DOHH2 (cell line): ENCODE results near the gene CHML.

ENCODE experiments used
- H3F3A ChIP-seq: fragments of 200-600 bp; sonication (generic), shearing (Covaris generic); 2 replicates; pipeline ENCODE4 v1.6.0; 2016; ENCODE audit warnings: antibody characterized with exemption, mild to moderate bottlenecking; ENCODE audit not compliant: control insufficient read depth, insufficient read depth
- H3K27ac ChIP-seq: fragments of 200-600 bp; sonication (generic); 2 replicates; pipeline ENCODE4 v1.5.1; 2014; ENCODE audit warnings: low read depth, mild to moderate bottlenecking, low read length, moderate library complexity
- H3K27me3 ChIP-seq: fragments of 200-600 bp; sonication (generic); 2 replicates; pipeline ENCODE4 v1.6.1; 2014; ENCODE audit warnings: mild to moderate bottlenecking, low read length, mixed read lengths; ENCODE audit not compliant: control insufficient read depth
- H3K36me3 ChIP-seq: fragments of 200-600 bp; sonication (generic); 2 replicates; pipeline ENCODE4 v1.6.1; 2014; ENCODE audit warnings: mild to moderate bottlenecking, low read length, moderate library complexity, mixed read lengths; ENCODE audit not compliant: control insufficient read depth
- H3K4me1 ChIP-seq: fragments of 200-600 bp; sonication (generic); 2 replicates; pipeline ENCODE4 v1.6.1; 2014; ENCODE audit warnings: mild to moderate bottlenecking, low read length, mixed read lengths; ENCODE audit not compliant: control insufficient read depth
- H3K4me2 ChIP-seq: fragments of 200-600 bp; sonication (generic); 2 replicates; pipeline ENCODE4 v1.6.0; 2014; ENCODE audit warnings: mild to moderate bottlenecking, low read length, moderate library complexity
- H3K4me3 ChIP-seq: fragments of 200-600 bp; sonication (generic); 2 replicates; pipeline ENCODE4 v1.5.1; 2014; ENCODE audit warnings: mild to moderate bottlenecking, low read length, mixed read lengths
- H3K79me2 ChIP-seq: fragments of 200-600 bp; sonication (generic); 2 replicates; pipeline ENCODE4 v1.6.1; 2014; ENCODE audit warnings: mild to moderate bottlenecking, low read length, mixed read lengths; ENCODE audit not compliant: control insufficient read depth
- H3K9me2 ChIP-seq: fragments of 200-600 bp; sonication (generic); replicated peaks from 2 replicates; pipeline ENCODE4 v1.6.1; 2014; ENCODE audit warnings: mild to moderate bottlenecking, low read length, mixed read lengths; ENCODE audit not compliant: control insufficient read depth
- H3K9me3 ChIP-seq: fragments of 200-600 bp; sonication (generic); 2 replicates; pipeline ENCODE4 v1.6.1; 2014; ENCODE audit warnings: antibody characterized with exemption, low read length, mixed read lengths; ENCODE audit not compliant: control insufficient read depth, insufficient read depth
- H4K20me1 ChIP-seq: fragments of 200-600 bp; sonication (generic); 2 replicates; pipeline ENCODE4 v1.6.0; 2014; ENCODE audit warnings: low read depth, mild to moderate bottlenecking, antibody characterized with exemption, low read length, moderate library complexity; ENCODE audit not compliant: control insufficient read depth, insufficient read depth
- EZH2phosphoT487 ChIP-seq: fragments of 200-600 bp; sonication (generic); IDR thresholded peaks from 2 replicates; pipeline ENCODE4 v1.6.1; 2017; ENCODE audit warnings: borderline replicate concordance, mild to moderate bottlenecking, antibody characterized with exemption, low read length, moderate library complexity, mixed read lengths
- TF ChIP-seq, protein P1 (sequence below): fragments of 200-600 bp; sonication (generic); IDR thresholded peaks from one replicate; pipeline ENCODE4 v1.5.1; 2014; ENCODE audit warnings: antibody characterized with exemption, mild to moderate bottlenecking, low read depth, low read length; ENCODE audit not compliant: poor library complexity, severe bottlenecking

Gene CHML

DNA sequence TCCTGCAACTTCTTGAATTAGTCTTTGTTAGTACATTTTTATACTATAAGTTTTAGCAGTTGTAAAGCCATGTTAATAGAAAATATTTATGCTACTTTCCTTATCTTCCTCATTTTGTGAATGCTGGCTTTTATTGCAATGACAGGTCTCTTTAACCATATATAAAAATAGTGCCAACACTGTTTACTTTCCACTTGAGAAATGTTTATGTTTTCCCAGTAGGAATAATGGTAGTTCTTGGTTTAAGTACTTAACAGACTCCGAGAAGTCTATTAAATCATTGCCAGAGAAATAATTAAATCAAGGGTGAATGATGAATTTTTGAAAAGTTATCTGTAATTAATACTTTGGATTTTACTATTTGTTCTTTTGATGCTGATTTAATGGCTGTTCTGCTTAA lies 9.7 kb downstream of the CHML start:
- Histone ChIP-seq H3K9me2 (no peaks in the 10 kb centered on the region), H3F3A (peaks cover 9% of the 10 kb centered on the region; the same call in 1 of the 2 replicates), H3K4me3 (no peak overlapping the region), H3K27ac (no peak overlapping the region), H3K9me3 (no peaks in the 10 kb centered on the region), H3K4me1 (peaks cover 27% of the 10 kb centered on the region), H3K36me3 (peaks cover 12% of the 10 kb centered on the region), H3K79me2 (no peaks in the 10 kb centered on the region), H3K27me3 (no peaks in the 10 kb centered on the region), H3K4me2 (no peak overlapping the region), H4K20me1 (no peaks in the 10 kb centered on the region)
- TF ChIP-seq EZH2phosphoT487: no peak
- TF ChIP-seq, protein P1, sequence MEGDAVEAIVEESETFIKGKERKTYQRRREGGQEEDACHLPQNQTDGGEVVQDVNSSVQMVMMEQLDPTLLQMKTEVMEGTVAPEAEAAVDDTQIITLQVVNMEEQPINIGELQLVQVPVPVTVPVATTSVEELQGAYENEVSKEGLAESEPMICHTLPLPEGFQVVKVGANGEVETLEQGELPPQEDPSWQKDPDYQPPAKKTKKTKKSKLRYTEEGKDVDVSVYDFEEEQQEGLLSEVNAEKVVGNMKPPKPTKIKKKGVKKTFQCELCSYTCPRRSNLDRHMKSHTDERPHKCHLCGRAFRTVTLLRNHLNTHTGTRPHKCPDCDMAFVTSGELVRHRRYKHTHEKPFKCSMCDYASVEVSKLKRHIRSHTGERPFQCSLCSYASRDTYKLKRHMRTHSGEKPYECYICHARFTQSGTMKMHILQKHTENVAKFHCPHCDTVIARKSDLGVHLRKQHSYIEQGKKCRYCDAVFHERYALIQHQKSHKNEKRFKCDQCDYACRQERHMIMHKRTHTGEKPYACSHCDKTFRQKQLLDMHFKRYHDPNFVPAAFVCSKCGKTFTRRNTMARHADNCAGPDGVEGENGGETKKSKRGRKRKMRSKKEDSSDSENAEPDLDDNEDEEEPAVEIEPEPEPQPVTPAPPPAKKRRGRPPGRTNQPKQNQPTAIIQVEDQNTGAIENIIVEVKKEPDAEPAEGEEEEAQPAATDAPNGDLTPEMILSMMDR: no peak

DNA sequence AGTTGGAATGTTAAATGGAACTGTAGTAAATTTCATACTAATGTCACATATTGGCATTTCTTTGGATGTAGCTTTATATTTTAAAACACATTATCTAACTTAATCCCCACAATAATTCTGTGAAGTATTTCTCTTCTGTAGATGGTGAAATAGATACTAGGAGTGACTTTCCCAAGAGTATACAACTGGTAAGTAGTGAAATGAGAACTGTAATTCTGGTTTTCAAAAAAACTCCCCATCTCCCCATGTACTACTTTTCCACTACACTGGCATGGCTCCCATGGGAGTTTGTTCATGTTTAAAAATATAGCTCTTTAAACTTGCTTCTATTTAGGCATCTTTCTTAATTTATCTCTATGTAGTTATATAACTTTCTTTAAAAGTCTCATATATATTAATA lies 10.2 kb downstream of the CHML start:
- Histone ChIP-seq H3K36me3 (peaks cover 8% of the 10 kb centered on the region), H3K4me2 (no peak overlapping the region), H4K20me1 (no peaks in the 10 kb centered on the region), H3K79me2 (no peaks in the 10 kb centered on the region), H3K9me3 (no peaks in the 10 kb centered on the region), H3F3A (peaks cover 9% of the 10 kb centered on the region; the same call in 1 of the 2 replicates), H3K27ac (no peak overlapping the region), H3K4me1 (peaks cover 24% of the 10 kb centered on the region), H3K9me2 (no peaks in the 10 kb centered on the region), H3K27me3 (no peaks in the 10 kb centered on the region), H3K4me3 (no peak overlapping the region)
- TF ChIP-seq, protein P1: no peak
- TF ChIP-seq EZH2phosphoT487: no peak

DNA sequence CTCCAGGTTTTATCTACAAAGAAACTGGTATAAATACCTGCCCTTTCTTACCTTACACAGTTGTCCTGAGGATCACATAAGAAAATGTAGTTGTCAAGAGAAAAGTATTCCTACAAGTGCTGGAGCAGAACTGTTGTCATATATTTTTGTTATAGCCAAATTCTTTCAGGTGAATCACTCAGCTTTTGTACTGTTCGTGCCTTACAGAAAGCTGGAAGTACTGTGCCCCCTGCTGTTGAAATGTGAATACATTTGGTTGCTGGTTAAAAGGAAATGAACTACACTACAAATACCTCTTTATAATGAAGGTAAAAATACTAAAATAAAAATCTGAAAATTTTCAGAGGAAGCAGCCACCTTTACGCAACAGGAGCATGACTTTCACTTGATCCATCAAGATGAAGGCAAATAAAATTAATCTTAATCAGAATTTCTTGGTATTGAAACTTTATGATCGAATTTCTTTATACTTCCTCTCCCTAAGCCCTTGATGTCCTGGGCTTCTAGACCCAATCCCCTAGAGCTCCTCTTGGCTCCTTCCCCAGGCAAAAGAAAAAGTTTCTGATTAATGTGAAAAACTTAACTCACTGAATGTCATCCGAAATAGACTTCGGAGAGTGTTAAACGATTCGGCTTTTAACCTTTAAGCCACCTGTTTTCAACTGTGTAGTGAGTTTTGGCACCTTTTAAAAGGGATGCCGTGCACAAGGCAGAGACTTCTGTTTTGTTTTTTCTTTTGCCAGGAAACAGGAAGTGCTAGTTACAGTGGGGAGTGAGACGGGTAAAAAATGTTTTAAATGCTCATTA lies 12.5 kb downstream of the CHML start:
- Histone ChIP-seq H3K4me2 (peak overlapping the region; percentile 76), H3K36me3 (no peaks in the 10 kb centered on the region), H4K20me1 (no peaks in the 10 kb centered on the region), H3K9me2 (no peaks in the 10 kb centered on the region), H3K79me2 (no peaks in the 10 kb centered on the region), H3K27me3 (no peaks in the 10 kb centered on the region), H3K27ac (peak overlapping the region; percentile 51), H3K9me3 (no peaks in the 10 kb centered on the region), H3F3A (peaks cover 9% of the 10 kb centered on the region; the same call in 1 of the 2 replicates), H3K4me1 (peaks cover 24% of the 10 kb centered on the region), H3K4me3 (peak overlapping the region; percentile 65)
- no peak for TF ChIP-seq EZH2phosphoT487
- TF ChIP-seq, protein P1: peak; percentile 73
